ENCODE measurements around the gene LYPD3. TPM values are rescaled to one million over a fixed set of nuclear protein-coding genes. Genes with fewer than 3 reads are reported as not detected.

The LYPD3 gene
- total and polyA plus RNA-seq, 10 of the 15 experiments (the other 5 are each of a cell fraction or from before 2014, with no cell fraction given): 0.03 to 0.28 (median 0.12) TPM; not detected in 6

DNA sequence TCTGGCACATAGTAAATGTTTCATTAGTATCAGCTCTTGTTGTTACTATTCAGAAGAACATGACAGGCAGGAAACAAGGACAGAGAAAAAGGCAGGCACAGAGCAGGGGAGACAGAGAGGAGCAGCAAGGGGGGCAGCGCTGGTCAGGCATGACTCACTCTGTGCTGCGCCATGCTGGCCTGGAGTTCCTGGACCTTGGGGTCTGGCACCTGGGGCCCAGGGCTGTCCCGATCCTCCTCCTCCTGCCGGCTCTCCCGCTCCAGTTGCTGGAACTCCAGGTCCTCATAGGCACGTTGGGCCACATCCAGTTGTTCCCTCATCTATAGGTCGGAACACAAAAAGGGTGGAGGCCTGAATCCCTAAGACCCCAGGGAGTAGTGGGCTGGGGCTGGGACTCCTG, 31.6 kb upstream of the LYPD3 start:
- Histone ChIP-seq H3K4me3 (no peak overlapping the region), H4K20me1 (ENCODE audit: control insufficient read depth, insufficient read depth) (no peaks in the 10 kb centered on the region), H3K27ac (ENCODE audit: control insufficient read depth, insufficient read depth) (no peak overlapping the region), H3K9ac (ENCODE audit: control insufficient read depth, insufficient read depth, low read length) (no peak overlapping the region), H2AFZ (ENCODE audit: control insufficient read depth, low read depth, low read length) (no peak overlapping the region), H3K27me3 (replicated peaks in 1 of 2; ENCODE audit: control insufficient read depth in 2 of 2, insufficient read depth in 2 of 2, low read length in 1 of 2) (no peaks in the 10 kb centered on the region), H3K79me2 (ENCODE audit: control insufficient read depth, insufficient read depth, low read length) (no peaks in the 10 kb centered on the region), H3K36me3 (ENCODE audit: control insufficient read depth in 2 of 2, insufficient read depth in 2 of 2, low read length in 1 of 2) (0 out of 4 replicates have a peak, but pooled peaks cover 0 to 4% of the 10 kb centered on the region in 2 experiments), H3K9me3 (replicated peaks; ENCODE audit: control insufficient read depth, insufficient read depth, low read length) (no peaks in the 10 kb centered on the region), H3K4me1 (ENCODE audit: control insufficient read depth, insufficient read depth, low read length) (no peaks in the 10 kb centered on the region), H3K4me2 (ENCODE audit: control insufficient read depth, insufficient read depth) (no peak overlapping the region)
- 86% methylated on average over 7 of the region's 7 CpGs for WGBS (ENCODE audit: insufficient coverage, insufficient replicate concordance, low lambda C conversion rate, missing lambda C conversion rate)
- in situ Hi-C loops (cut with MboI) (no loop called here), intact Hi-C loops (cut with micrococcal nuclease; ENCODE audit: unreplicated experiment) (no loop called here)
- no peak for FAIRE-seq
- no peak for DNase-seq (ENCODE audit: low read depth, low spot score)
- ChIA-PET POLR2A (no interaction called here), SMC1A (ENCODE audit: uncharacterized antibody, unreplicated experiment) (no interaction called here), CTCF (interaction anchor here (0.9 to 2.4 kb wide), 3 partner anchors 18 to 48 kb away, joined by 3 to 7 read pairs (median 3); no protein-coding TSS in a partner anchor), RAD21 (ENCODE audit: unreplicated experiment) (no interaction called here)
- TF ChIP-seq DPF2 (IDR thresholded peaks at IDR 0.05) (no peak), BMI1 (IDR thresholded peaks at IDR 0.05; ENCODE audit: borderline replicate concordance) (no peak), CHD1 (IDR thresholded peaks at IDR 0.05; ENCODE audit: low read depth, low read length) (no peak), RELA (IDR thresholded peaks at IDR 0.05; ENCODE audit: borderline replicate concordance, partially characterized antibody) (no peak), RB1 (IDR thresholded peaks at IDR 0.05; ENCODE audit: borderline replicate concordance) (no peak), TCF3 (IDR thresholded peaks at IDR 0.05; ENCODE audit: borderline replicate concordance, insufficient read depth, low read depth, low read length) (no peak), YBX1 (IDR thresholded peaks at IDR 0.05) (no peak), FOS (IDR thresholded peaks at IDR 0.05; ENCODE audit: borderline replicate concordance, extremely low read depth, insufficient read length) (no peak), PAX5 (IDR thresholded peaks at IDR 0.05; ENCODE audit: borderline replicate concordance, low read depth, low read length) (no peak), MTA3 (IDR thresholded peaks at IDR 0.05; ENCODE audit: borderline replicate concordance, low read length) (no peak), RAD21 (IDR thresholded peaks at IDR 0.05; ENCODE audit: insufficient read depth, low read depth, low read length) (no peak), NR2C1 (IDR thresholded peaks at IDR 0.05) (no peak), POLR2A (IDR thresholded peaks at IDR 0.05; ENCODE audit: low read depth, low read length) (no peak), ESRRA (IDR thresholded peaks at IDR 0.05; ENCODE audit: low read length) (no peak), FOXK2 (IDR thresholded peaks at IDR 0.05) (no peak), ASH2L (IDR thresholded peaks at IDR 0.05; ENCODE audit: borderline replicate concordance, low read depth) (no peak), ZNF24 (IDR thresholded peaks at IDR 0.05) (no peak), TBL1XR1 (IDR thresholded peaks at IDR 0.05; ENCODE audit: low read depth, low read length) (no peak)
- TF ChIP-seq, protein P1, sequence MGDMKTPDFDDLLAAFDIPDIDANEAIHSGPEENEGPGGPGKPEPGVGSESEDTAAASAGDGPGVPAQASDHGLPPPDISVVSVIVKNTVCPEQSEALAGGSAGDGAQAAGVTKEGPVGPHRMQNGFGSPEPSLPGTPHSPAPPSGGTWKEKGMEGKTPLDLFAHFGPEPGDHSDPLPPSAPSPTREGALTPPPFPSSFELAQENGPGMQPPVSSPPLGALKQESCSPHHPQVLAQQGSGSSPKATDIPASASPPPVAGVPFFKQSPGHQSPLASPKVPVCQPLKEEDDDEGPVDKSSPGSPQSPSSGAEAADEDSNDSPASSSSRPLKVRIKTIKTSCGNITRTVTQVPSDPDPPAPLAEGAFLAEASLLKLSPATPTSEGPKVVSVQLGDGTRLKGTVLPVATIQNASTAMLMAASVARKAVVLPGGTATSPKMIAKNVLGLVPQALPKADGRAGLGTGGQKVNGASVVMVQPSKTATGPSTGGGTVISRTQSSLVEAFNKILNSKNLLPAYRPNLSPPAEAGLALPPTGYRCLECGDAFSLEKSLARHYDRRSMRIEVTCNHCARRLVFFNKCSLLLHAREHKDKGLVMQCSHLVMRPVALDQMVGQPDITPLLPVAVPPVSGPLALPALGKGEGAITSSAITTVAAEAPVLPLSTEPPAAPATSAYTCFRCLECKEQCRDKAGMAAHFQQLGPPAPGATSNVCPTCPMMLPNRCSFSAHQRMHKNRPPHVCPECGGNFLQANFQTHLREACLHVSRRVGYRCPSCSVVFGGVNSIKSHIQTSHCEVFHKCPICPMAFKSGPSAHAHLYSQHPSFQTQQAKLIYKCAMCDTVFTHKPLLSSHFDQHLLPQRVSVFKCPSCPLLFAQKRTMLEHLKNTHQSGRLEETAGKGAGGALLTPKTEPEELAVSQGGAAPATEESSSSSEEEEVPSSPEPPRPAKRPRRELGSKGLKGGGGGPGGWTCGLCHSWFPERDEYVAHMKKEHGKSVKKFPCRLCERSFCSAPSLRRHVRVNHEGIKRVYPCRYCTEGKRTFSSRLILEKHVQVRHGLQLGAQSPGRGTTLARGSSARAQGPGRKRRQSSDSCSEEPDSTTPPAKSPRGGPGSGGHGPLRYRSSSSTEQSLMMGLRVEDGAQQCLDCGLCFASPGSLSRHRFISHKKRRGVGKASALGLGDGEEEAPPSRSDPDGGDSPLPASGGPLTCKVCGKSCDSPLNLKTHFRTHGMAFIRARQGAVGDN (IDR thresholded peaks at IDR 0.05): no peak
- no TSS peak for BruUV-seq (replicated peaks)
- ATAC-seq: no peak

Measured in GM12878 (cell line).